Ishikawa (cell line): ENCODE data around the gene MUC12.

Source experiments
- EP300 ChIP-seq: IDR thresholded peaks from 2 replicates; pipeline ENCODE4 v1.6.1; 2012; ENCODE audit warnings: borderline replicate concordance
- MAX ChIP-seq: IDR thresholded peaks from 2 replicates; pipeline ENCODE4 v1.6.1; 2012
- RAD21 ChIP-seq: IDR thresholded peaks from 2 replicates; pipeline ENCODE4 v1.6.1; 2012; ENCODE audit warnings: low read depth
- YY1 ChIP-seq: IDR thresholded peaks from 2 replicates; pipeline ENCODE4 v1.6.1; 2012; ENCODE audit warnings: low read depth

DNA sequence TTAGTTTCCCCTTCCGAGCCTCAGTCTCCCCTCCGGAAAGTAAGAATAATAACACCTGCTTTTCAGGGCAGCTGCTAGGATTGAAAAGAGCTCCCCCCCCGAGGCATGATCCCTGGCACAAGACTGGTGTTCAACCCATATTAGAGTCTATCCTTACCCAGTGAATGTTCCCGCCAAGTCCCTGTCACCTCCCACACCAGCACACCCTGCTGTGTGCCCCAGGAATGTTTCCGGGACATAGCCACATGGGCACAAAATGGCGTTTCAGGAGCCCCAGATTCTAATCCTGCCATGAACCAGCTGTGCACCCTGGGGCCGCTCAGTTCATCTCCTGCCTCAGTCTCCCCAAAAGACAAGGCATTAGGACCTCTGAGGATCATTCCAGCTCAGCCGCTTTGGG, 51.1 kb downstream of the MUC12 start:
- no peak for TF ChIP-seq EP300
- no peak for TF ChIP-seq MAX
- no peak for TF ChIP-seq RAD21
- TF ChIP-seq YY1, result no peak
